Stimulated activated CD4-positive, alpha-beta T cell treated with anti-CD3 and anti-CD28 coated beads, Interleukin-4, amount 100 ng/mL, for 4 hours (primary cell): Measurements from ENCODE around the gene PPA2.
A peak's percentile ranks its signal among the peaks of the same experiment; 100 is the strongest.
"Not testable (repeated sequence)": the region's sequence is repeated elsewhere in the genome, so short reads cannot be mapped to it uniquely, and the experiment has no call there.

ENCODE experiments used
- DNase-seq, 2 experiments: peaks; one replicate each; pipeline ENCODE4 v3.0.0-alpha.2; 2020

PPA2 gene

DNA sequence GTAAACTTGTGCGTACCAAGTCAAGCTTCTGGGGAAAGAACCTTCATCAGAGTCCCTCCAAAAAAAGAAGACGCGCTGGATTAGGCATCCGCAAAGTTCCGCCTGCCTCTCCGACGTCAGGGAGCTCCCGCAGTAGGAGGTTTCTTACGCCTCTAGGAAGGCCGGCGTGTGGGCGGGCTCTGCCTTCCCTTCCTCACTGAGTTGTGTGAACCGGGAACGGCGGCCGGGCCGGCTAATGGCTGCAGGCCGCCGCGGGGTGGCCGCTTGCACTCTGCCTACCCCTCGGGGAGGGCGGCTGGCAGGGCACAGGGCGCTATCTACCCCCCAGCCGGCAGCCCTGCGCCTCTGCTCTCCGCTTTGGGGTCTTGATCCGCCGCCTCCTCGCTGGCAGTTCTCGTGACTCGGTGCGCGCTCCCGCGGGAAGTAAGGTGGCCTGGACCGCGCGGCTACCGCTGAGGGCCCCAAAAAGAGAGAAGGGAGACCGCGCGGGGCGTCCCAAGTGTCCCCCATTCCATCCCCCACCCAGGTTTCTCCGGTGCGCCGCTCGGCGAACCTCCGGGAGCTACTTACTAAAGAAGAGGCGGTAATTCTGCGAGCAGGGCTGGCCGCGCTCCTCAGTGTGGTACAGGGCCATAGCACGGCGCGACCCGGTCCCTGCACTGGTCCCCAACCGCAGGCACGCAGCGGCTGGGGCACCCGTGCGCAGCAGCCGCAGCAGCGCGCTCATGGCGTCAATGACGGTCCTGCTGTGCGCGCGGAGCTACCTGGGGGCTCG lies at the start of gene PPA2:
Gene PPA2 (minus strand): TSS at position 739 of the 775 bp plus-strand sequence. CDS start 12 bp downstream, at position 727.
- DNase-seq = peak; percentile 67 to 70

DNA sequence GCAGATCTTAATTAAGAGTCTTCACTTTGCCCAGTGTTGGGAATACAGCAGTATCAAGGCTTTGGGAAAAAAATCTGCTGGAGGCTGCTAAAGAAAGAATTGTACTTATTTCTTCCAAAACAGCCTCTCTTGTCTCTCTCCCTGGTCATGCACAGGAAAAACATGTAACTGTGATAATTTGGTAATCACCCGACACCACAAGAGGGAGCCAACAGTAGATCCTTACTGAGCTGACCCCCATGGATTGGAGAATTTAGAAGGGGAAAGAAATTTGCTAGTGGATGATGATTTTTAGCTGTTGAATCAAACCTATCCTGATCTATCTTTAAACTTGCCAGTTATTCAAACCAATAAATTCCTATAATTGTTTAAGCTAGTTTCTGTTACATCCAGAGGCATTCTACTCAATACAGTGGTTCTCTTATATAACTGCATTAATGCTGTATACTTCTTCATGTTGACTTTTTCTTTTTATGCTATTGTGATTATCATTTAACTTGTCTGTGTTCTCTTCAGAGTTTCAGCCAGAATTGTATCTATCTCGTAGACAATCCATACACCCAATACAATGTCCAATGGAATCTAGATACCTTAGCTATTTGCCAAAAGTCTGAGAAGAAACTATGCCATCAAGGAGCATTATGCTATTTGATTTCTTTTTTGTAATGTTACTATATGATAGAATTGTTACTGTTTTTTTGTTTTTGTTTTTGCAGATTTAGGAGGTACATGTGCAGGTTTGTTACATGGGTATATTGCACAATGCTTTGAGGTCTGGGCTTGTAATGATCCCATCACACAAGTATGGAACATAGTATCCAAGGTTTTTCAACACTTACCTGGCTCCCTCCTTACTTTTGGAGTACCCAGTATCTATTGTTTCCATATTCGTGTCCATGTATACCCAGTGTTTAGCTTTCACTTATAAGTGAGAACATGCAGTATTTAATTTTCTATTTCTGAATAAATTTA lies 47.2 kb upstream of the PPA2 start:
- DNase-seq = no peak

DNA sequence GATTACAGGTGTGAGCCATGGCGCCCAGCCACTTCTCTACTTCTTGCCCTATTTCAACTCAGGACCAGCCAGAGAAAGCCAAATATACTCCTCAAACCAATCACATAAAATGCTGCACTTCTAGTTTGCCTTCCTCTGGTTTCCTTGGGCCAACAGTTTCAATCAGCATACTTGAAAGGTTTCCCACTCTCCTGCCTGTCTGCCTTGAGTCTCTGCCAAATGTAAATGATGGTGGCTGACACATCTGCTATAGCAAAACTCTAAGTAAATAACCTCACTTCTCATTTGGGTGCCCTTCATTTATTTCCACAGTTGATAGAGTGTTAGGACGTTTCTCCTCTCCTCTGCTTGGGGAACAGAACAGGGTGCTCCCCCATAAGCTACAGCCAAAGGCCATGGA lies 36.4 kb upstream of the PPA2 start:
- DNase-seq = no peak

DNA sequence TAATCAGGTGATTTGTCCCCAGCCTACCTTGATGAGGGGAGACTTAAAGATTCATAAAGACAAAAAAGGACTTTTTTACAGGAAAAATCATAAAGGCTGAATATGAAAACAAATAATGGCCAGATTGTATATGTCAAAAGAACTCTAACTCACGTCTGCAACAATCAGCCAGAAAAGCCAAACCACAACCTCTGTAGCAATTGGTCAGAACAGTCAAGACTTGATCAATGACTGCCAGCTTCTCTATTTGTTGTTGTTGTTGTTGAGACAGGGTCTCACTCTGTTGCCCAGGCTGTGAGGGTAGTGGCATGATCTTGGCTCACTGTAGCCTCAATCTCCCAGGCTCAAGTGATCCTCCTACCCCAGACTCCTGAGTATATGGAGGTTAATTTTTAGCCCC lies 35.9 kb upstream of the PPA2 start:
- no peak for DNase-seq

DNA sequence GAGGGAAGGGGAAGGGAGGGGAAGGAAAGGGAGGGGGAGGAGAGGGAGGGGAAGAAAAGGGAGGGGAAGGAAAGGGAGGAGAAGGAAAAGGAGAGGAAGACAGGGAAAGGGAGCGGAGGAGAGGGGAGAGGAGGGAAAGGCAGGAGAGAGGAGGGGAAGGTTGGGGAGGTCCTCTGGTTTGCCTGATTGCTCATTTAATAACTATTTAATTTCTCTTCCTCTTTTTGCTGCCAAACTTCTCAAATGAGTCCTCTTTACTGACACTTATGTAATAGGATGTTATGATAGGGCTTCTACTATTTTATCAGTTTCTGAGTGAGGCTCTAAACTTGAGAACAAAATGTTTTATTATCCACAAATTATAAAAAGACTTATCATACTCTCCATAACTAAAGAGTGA lies 35.4 kb upstream of the PPA2 start:
- DNase-seq = no peak

DNA sequence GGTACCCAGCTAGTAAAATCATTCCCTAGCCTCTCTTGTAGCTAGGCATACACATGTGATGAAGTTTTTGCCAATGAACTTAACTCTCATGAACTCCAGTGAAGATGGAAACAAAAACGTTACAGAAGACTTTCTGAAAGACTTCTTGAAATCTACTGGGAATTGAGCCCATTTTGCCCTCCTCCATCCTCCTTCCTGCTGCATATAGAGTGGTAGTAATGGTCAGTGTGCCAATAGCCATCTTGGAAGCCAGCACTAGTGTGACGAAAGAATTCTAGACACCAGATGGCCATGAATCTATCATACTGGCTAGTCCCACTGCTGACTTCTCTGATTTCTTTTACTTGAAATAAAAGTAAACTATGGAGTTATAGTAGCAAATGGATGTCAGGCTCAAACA lies 30.9 kb upstream of the PPA2 start:
- no peak for DNase-seq

DNA sequence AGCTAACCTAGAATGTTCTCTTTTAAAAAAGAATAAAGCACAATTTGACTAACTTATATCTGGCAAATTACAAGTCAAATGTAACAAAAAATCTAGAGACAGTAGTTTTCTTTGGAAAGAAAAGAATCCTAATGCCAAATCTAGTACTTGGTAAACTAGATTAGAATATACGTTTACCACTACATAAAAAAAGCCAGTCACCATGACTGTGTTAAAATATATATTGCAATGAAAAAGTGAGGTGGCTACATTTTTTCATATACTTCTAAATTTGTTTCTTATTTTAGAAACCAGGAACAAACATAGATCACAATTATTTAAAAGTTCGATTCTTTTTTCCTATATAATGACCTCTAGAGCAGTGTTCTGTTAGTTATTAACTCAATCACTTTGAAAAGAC lies 29.6 kb upstream of the PPA2 start:
- DNase-seq = no peak

DNA sequence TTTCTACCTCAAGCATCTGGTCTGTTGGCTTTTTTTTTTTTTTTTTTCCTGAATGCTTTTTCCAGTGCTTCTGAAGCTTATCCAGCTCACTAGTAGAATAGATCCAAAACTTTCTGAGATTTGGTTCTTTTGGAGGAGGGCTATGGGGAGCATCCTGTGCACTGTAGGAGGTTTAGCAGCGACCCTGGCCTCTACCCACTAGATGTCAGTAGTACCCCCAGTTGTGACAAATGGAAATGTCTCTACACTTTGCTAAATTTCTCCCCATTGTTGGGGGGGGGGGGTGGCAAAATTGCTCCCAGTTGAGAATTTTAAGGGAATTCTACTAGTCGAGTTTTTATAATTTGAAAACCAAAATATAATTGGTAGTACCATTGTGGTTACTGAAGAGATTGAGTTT lies 23.0 kb upstream of the PPA2 start:
- no peak for DNase-seq

DNA sequence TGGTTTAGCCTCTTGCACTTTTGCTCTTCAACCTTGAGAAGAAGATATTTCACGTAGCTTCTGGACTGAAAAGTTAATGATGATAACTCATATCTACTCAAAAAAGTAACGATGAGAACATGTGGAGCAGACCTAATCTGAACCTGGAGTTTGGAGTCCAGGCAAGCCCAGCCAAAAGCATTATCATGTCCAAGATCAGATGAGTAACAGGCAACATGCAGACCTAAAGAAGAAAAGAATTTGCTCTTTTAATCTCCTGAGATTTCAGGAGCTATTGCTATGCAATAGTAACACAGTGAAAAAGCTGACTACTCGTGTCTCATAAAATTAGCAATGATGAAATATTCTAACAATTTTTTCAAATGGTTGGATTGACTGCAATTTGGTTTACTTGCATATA lies 21.8 kb upstream of the PPA2 start:
- DNase-seq = no peak

DNA sequence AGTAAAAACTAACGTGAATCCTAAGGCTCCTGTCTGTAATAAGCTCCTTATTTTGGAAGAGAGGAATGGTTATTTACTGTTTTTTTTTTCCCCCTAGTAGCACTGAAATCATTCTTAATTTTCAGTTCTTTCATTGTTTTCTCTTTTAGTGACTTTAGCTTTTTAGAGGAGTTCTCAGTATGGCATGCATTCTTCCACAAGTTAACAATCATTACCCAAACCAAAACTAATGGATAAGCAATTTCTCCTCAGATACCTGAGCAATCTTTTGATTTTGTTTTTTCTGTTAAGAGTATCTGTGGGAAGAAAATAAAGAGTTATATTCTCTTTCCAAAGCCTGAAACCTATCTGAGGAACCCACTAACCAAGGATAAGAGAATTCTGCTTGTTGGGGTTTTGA lies 16.7 kb upstream of the PPA2 start:
- DNase-seq = no peak

DNA sequence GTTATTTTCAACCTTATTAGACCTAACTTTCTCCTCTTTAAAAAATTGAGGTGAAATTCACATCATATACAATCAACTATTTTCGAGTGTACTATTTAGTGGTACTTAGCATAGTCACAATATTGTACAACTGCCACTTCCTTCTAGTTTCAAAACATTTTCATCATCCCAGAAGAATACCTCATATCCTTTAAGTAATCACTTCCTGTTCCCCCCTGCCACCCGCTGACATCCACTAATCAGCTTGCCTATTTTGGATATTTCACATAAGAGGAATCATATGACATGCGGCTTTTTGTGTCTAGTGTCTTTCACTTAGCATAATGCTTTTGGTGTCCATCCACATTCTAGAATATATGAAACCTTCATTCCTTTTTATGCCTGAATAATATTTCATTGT lies 10.0 kb upstream of the PPA2 start:
- DNase-seq = no peak

DNA sequence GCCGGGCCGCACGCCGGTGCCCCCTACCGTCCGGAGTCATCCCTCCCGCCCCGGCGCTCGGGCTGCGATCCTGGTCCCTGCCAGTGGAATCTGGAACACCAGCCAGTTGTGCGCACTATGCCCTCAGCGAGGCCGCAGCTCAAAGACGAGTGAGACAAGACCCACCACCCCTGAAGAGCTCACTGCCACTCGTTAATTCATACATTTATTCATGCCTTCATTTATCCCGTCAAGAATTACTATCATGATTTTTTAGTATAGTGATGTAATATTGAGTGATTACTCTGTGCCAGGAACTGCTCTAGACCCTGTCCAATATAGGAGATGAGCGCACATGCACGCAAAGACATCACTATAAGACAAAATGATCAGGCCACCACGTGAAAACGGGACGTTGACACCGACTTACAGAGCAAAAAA lies 247 bp upstream of the PPA2 start:
- DNase-seq = peak; percentile 78 to 84

DNA sequence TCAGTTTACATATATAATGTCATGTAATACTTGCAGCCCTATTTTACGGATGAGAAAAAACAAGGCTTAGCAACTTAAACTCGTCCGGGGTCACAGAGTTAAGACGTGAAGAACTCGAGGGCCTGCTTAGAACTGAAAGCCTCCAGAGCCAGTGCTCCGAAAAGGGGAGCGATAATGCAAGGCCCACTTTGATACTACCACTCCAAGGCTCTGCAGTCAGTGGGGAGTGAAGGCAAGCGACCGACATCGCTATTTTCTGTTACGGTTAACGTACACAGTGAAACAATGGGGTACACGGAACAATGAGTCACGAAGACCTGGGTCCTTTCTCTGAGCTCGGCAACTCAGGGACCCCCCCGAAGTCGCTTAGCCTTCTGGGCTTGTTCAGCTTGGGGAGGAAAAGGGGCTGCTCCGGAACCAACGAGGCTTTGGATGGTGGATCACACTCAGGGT lies 965 bp downstream of the PPA2 start:
- no peak for DNase-seq

DNA sequence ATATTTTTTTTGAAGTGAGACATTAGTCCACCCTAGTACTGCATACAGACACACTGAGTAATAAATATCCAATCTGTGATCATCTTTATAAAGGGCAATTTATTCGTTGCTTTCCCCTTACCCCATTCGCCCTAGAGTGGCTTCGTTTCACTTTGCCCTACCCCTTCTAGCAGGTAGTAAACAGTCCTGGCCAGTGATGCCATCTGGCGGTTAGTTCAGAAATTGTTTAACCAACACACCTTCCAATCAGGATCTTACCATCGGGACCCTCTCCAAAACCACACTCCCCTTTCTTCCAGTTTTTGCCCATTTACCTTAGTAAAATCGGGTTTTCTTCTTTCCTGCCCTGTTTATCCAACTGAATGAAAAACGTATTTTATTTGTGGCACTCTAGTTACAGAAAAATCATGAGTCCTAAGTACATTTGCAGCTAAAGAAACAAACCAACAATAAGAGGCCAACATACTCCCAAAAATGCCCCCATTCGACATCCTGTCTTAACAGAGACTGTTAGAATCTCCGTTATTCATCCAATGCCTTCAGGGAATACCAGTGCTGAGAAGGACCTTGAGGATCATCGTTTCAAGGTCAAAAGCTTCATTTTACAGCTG lies 2.2 kb downstream of the PPA2 start:
- peak; percentile 44 to 64 for DNase-seq

DNA sequence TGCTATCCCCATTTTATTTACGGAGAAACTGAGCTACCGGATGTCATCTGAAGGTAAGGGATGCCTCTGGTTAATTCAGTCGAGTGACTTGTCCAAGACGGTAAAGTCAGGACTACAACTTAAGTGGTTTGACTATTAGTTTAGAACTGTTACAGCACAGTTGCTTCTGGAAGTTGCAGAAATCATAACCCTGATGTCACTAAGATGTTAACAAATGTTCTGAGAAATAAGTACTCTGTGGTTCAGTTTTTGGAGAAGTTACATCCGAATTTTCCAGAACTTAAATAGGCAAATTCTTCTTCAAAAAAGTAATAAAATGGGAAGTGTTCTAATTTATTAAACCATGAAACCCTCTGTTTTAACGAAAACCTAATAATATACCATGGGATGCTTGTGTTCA lies 3.1 kb downstream of the PPA2 start:
- no peak for DNase-seq

DNA sequence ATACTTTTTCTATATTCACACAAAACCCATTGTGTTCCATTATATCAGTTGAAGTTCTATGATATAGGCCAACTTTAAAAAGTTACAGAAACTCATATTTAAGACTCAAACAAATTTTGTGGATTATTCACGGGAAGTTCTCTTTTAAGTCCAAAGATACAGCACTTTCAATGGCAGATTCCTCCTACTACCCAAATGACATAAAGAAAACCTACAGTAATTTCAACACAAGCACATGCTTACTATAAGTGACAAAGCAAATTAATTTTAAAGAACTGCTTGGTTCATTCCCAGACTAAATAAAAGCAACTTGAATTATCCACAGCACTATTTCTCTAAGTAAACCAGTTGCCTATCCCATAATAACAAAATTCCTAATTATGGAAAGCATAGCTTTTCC lies 4.1 kb downstream of the PPA2 start:
- DNase-seq = no peak

DNA sequence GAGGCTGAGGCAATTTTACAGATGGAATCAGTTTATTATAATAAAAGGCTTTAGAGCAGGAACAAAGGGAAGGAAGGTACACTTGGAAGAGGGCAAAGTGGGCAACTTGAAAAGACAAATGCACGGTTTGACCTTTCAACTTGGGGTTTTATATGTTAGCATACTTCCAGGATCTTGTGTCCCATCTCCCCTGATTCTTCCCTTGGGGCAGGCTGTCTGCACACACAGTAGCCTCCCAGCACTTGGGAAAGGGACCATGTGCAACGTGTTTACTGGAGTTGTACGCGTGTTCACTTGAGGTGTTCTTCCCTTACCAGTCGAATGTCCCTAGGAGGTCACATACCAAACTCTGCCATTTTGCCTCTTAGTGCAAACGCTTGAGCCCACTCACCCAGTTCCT lies 7.3 kb downstream of the PPA2 start:
- no peak for DNase-seq

DNA sequence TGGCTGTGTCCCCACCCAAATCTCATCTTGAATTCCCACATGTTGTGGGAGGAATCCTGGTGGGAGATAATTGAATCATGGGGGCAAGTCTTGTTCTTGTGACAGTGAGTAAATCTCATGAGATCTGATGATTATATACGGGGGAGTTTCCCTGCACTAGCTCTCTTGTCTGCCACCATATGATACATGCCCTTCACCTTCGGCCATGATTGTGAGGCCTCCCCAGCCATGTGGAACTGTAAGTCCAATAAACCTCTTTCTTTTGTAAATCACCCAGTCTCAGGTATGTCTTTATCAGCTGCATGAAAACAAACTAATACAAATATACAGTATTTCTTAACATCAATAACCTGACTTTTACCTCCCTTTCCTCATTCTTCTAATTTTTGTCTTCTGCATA lies 9.3 kb downstream of the PPA2 start:
- DNase-seq = not testable (repeated sequence)

DNA sequence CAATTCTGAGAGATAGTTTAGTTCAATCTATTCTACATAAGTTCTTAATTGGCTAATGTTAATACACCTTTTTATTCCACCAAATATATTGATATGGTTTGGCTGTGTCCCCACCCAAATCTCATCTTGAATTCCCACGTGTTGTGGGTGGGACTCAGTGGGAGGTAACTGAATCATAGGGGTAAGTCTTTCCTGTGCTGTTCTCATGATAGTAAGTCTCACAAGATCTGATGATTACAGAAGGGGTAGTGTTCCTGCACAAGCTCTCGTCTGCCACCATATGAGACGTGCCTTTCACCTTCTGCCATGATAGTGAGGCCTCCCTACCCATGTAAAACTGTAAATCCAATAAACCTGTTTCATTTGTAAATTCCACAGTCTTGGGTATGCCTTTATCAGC lies 11.3 kb downstream of the PPA2 start:
- no peak for DNase-seq

DNA sequence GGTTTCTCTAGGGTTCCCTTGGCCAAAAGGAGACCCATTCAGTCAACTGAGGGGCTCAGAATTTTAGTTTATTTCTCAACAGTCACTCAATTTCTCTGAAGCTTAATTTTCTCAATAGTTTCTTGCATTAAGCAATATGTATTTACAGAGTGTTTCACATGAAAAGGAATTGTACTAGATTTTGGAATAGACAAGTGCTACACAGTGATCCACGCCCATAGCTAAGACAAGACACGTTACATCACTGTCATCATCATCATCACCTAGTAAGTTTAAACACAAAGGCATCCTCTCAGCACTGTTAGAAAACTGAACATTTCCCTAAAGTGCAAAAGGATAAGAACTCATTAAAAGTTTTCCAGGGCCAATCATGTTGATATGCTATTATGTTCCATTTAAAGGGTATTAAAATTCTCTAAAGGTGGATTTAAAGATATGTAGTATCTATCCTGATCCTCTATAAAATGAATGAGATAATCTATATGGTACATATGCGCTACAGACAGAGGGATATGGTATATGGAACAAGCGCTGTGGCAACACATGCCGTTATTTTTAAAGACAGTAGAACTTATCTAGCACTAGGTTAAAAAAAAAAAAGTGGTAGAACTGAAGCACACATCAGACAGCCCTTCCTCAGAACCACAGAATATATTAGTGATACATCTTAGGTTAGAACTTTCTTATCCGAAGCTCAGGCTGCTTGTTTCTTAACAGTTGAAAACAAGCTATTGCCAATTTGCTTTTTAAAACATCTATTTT lies 12.1 kb downstream of the PPA2 start:
- no peak for DNase-seq

DNA sequence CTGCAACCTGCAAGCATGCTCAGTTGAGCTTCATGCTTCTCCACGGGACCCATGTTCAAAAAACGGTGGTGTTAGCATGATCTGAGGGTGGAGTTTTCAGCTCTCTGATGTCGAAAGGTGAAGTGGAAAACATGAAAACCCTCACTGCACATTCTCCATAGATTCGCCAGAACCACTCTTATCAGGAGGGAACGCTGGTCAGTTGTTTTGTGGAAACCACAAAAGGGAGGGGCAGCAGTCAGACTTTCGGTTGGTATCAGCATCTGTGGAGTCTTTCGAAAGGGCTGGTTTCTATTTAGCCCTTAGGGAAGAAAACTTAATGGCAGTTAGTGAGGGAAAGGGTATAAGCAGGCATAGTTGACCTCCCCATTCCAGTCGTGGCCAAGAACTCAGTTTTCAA lies 12.6 kb downstream of the PPA2 start:
- DNase-seq = no peak

DNA sequence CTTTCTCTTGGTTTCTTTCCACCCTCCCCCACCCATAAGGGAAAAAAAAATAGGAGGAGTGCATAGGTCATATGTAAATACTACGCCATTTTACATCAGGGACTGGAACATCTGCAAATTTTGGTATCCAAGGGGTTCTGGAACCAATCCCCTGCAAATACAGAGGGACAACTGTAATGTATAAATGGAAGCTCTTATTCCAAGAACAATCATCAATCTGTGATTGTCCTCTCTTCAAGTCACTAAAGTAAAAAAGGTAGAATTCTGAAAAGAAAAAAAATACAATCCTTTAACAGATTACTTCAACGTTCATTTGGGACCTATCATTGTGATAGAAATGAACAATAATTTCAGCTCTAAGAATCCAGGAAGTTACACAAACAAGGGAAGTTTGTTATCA lies 13.6 kb downstream of the PPA2 start:
- DNase-seq = no peak

DNA sequence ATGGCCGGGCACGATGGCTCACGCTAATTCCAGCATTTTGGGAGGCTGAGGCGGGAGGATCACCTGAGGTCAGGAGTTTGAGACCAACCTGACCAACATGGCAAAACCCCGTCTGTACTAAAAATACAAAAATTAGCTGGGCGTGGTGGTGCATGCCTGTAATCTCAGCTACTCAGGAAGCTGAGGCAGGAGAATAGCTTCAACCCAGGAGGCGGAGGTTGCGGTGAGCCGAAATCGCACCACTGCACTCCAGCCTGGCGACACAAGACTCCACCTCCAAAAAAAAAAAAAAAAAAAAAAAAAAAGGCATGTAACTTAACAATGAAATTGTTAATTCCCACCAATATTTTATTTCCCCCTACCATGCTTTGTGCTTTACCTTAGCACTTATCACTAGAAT lies 15.3 kb downstream of the PPA2 start:
- not testable (repeated sequence) for DNase-seq
